ENCODE measurements around the gene TBC1D10A.

TBC1D10A gene, protein sequence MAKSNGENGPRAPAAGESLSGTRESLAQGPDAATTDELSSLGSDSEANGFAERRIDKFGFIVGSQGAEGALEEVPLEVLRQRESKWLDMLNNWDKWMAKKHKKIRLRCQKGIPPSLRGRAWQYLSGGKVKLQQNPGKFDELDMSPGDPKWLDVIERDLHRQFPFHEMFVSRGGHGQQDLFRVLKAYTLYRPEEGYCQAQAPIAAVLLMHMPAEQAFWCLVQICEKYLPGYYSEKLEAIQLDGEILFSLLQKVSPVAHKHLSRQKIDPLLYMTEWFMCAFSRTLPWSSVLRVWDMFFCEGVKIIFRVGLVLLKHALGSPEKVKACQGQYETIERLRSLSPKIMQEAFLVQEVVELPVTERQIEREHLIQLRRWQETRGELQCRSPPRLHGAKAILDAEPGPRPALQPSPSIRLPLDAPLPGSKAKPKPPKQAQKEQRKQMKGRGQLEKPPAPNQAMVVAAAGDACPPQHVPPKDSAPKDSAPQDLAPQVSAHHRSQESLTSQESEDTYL

DNA sequence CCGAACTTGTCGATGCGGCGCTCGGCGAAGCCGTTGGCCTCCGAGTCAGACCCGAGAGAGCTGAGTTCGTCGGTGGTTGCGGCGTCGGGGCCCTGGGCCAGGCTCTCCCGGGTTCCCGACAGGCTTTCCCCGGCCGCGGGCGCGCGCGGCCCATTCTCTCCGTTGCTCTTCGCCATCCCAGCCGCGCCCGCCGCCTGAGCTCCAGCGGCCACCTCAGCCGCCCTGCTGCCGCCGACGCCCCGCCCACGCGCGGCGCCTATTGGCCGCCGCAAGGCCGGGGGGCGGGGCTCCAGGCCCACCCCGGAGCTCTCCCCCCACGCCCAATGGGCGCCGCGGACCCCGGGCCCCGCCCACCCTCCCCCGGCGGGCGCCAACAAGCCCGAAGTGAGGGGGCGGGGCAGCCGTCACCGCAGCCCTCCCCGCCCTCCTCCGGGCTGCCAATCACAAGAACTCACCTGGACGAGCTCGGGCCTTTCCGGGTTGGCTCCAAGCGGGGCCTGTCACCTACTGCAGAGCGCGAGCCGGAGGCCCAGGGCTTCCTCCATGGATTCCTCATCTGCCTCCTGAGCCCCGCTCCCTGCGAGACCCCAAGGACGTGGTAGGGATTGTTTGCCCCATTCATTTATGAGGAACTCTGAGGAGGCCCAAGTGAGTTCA is at the start of gene TBC1D10A:
Gene TBC1D10A (minus strand): TSS at position 236 of the 657 bp plus-strand sequence. CDS start 60 bp downstream, at position 176.
- DNase-seq, result peak; percentile 52

DNA sequence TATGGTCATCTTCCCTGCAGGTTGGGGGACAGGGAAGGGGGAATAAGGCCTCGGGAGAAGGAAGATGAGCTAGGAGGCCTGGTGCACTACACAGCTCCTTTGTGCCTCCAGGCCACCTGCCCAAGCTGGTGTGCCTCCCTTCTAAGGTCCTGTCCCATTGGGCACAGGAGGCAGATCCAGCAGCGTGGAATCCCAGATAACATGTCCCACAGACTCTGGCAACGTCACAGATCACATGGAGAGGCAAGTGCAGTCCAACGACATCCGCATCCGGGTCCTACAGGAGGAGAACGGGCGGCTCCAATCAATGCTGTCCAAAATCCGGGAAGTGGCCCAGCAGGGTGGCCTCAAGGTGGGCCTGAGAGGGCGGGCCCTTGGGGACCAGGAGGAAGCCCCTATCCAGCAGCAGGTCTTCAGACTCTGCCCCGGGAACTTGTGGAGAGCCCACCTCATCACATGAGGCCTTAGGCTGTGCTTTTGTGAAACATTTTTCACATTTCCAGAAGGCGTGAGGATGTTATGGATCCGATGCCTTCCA is 48.6 kb upstream of the TBC1D10A start:
- no peak for DNase-seq

DNA sequence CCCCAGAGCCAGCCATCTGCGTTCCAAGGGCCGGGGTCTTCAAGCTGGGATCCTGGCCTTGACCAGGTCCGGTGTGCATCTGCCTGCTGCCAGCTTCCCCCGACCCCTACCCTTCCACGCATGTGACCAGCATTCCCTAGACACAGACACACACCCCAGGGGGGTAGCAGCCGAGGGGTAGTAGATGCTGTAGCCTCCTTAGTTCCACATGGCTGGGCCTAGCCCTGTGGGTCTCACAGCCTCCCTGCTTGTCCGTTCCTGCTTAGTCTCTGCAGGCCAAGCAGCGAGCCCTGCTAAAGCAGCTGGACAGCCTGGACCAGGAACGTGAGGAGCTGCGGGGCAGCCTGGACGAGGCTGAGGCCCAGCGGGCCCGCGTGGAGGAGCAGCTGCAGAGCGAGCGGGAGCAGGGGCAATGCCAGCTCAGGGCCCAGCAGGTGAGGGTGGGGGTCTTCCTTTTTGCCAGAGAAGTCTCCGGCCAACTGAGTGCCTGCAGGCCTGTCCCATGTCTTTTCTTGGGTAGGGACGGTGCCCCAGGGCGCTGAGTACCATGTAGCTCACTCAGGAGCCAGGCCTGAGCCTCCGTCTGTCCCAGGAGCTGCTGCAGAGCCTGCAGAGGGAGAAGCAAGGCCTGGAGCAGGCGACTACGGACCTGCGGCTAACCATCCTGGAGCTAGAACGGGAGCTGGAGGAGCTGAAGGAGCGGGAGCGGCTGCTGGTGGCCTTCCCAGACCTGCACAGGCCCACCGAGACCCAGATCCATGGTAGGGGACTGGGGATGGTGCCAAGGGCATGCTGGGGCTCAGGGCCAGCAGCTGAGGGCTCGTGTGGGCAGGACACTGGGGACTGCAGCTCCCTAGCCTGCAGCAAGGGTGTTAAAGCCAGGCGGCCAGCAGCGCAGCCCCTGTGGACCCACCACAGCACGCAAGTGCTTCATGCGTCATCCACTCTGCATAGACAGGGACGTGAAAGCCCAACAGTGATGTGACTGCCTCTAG is 46.9 kb upstream of the TBC1D10A start:
- no peak for DNase-seq

DNA sequence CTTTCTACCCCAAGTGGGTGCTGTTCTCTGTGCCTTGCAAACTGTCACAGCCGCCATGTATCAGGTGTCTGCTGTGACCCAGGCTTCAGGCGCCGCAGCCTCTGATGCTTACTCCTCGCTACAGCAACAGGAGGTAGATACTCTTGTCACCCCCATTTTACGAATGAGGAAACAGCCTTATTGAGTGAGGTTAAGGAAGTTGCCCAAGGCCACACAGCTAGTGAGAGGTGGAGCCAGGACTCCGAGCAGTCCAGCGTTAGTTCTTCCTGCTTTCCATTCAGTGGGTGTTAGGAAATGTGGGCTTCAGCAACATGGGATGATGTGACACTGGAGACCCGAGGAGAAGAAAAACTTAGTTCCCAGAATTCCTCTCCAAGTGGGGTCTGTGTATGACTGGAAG is 46.2 kb upstream of the TBC1D10A start:
- no peak for DNase-seq

DNA sequence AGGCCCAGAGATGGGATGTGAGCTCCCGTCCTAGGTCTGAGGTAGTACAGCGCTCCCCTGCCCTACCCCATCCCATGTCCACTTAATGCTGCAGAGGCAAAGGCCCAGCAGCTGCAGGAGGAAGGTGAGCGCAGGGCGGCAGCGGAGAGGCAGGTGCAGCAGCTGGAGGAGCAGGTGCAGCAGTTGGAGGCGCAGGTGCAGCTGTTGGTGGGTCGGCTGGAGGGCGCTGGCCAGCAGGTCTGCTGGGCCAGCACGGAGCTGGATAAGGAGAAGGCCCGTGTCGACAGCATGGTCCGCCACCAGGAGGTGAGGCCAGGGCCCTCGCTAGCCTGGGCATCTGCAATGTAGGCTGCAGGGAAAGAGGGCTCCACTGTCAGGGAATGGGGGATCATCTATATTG is 45.2 kb upstream of the TBC1D10A start:
- DNase-seq, result no peak

DNA sequence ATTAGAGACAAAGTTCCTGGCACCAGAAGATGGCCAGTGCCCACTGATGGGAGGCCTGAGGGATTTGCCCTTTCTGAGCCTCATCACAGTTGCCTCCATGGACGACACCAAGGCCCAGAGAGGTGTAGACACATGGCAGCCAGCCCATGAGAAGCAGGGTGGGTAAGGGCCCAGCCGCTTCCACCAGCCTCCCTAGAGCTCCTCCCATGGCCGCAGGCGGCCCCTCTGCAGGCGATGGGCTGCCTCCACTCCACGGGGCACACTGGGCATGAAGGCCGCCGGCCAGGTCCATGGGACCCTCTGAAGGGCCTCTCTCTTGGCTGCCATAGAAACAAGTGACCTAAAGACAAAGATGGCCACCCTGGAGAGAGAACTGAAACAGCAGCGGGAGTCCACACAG is 44.6 kb upstream of the TBC1D10A start:
- no peak for DNase-seq

DNA sequence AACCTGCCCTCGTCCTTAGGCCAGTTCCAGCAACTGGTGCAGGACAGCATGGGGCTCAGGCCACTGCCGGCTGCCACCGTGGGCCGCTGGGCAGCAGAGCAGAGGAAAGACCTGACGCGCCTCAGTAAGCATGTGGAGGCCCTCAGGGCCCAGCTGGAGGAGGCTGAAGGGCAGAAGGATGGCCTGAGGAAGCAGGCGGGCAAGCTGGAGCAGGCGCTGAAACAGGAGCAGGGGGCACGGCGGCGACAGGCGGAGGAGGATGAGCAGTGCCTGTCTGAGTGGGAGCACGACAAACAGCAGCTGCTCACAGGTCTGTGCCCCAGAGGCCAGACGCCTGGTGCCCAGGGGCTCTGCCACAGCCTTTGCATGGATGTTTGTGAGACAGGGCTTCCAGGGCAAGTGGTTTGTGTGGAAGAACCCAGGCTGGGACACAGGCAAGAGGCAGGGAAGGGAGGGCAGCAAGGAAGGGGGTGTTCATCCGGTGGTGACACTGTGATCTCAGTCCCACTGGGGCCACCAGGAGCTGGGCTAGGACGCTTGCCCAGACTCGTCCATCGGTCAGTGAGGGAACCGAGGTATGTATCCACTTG is 44.0 kb upstream of the TBC1D10A start:
- no peak for DNase-seq

DNA sequence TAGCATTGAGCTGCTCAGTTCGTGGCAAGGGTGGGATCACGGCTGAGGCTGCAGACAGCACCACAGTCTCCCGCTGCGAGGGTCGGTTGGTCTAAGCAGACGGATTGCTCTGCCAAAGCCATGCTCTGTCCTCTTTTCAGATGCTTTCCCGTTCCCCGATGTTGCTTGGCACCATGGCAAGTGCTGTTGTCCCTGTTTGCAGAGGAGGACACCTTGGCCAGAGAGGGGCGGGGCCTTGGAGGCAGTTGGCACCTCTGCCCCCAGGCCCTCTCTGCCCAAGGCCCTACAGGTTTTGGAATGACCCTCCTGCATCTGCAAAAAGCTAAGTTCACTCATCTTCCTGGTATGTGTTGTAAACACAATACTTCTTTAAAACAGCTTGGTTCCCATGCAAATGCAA is 41.7 kb upstream of the TBC1D10A start:
- DNase-seq, result no peak

DNA sequence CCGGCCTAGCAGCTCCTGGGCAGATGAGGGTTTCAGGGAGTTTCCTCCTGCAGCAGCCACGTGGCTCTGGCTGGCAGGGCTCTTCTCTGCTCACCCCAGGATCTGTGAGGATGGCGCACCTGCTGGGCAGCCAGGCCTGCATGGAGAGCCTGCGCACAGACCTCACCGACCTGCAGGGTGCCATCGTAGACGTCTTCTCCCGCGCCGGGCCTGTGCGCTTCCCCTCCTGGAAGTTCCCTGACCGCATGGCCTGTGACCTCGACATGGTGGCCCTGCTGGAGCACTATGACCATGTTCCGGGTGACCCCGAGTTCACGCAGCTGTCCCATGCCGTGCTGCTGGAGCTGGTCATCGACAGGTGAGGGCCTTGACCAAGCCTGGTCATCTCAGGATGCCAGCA is 39.1 kb upstream of the TBC1D10A start:
- DNase-seq, result no peak

DNA sequence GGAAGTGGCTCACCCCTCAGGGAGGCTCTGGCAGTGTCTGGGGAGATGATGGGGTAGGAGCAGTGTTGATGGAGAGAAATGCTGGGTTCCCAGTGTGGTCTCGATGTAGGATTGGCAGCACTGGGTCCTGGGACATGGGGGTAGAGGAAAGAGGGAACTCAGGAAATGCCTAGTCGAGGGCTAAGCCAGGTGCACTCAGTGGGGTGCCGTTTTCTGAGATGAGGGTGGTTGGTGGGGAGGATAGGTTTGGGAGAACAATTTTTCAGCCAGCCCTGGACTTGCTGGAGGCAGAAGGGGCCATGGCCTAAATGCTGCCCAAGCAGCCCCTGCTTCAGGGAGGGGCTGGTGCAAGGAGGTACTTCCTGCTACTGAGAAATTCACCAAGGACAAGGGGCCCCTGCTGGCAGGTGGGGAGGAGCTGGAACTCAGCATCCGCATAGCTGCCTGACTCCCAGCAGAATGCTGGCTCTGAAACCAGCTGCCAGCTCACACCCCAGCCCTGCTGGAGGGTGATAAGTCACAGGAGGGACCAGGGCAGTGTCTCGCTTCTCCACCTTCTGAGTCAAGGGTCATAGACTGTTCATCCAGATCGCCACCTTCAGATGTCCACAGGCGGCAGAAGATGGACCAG is 36.0 kb upstream of the TBC1D10A start:
- DNase-seq, result no peak

DNA sequence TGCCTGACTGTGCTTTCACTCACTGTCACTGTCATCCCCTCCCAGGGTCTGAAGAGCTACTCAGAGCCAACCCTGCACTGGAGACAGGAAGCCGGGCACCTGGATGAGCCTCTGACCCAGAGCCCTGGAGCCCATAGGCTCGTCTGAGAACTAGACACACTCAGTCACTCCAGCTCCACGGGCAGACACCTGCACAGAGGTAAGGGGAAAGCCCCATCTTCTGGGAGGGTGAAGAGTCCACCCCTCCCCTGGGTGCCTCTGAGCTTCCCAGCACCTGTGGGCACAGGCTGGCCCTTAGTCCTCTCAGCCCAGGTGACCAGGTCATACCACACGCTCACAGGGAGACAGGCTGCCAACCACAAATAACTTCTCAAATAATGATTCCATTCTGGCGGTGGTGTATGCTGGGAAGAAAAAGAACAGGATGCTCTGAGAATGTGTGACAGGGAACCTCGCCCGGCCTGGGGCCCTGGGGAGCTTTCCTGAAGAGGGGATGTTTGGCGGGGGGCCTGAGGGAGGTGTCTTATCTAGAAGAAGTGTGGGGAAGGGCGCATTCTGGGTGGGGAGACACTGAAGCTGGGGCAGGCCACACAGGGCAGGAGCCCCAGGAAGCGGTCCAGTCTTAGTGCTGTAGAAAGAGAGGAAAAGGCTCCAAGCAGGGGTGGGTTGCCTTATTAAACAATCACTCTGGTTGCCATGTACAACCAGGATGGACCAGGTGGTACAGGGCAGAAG is 35.3 kb upstream of the TBC1D10A start:
- no peak for DNase-seq

DNA sequence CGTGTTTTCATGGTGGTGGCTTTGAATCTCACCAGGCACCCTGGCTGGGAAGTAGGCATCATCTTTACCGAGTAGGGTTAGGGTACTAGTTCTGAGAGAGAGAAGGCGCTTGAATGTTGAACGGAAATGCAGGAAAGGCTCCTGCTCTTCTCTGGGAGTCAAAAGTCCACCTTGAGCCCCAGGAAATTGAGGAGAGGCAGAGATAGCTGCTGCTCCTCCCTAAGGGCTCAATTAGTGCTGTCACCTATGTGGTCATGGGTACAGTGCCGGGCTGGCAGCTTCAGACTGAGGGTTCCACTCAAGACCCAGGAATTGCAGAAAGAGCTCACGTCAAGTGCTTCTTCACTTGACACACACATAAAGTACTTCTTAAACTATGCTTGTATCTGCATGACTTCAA is 31.8 kb upstream of the TBC1D10A start:
- DNase-seq, result no peak

DNA sequence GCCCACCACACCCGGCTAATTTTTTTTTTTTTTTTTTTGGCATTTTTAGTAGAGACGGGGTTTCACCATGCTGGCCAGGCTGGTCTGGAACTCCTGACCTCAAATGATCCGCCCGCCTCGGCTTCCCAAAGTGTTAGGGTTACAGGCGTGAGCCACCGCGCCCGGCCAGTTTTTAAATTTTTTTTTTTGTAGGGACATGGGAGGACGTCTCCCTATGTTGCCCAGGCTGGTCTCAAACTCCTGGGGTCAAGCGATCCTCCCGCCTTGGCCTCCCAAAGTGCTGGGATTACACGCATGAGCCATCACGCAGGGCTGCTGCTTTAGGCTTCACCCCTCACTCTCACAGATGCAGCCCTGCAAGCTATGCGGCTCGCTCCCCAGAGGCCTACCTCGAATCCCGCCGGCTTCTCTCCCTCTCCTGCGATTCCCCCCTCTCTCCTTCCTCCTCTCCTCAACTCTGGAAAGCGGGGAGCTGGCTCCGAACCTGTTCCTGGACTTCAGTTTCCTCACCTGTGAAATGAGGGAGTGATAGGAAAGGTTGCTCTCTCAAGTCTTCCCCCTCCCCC is 31.0 kb upstream of the TBC1D10A start:
- no peak for DNase-seq

DNA sequence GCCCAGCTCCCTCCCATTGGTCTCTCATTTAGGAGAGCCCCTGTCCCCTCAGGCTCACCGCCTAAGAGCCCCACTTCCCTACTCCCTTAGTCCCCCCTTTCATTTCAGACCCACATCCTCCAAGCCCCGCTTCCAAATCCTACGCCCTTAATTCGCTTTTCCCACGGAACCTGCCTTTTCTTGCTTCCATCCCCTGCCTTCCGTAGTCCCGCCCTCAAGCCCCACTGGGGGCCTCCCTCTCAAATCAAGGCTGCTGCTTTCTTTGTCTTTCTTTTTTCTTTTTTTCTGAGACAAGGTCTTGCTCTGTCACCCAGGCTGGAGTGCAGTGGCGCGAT is 30.5 kb upstream of the TBC1D10A start:
- DNase-seq, result no peak

DNA sequence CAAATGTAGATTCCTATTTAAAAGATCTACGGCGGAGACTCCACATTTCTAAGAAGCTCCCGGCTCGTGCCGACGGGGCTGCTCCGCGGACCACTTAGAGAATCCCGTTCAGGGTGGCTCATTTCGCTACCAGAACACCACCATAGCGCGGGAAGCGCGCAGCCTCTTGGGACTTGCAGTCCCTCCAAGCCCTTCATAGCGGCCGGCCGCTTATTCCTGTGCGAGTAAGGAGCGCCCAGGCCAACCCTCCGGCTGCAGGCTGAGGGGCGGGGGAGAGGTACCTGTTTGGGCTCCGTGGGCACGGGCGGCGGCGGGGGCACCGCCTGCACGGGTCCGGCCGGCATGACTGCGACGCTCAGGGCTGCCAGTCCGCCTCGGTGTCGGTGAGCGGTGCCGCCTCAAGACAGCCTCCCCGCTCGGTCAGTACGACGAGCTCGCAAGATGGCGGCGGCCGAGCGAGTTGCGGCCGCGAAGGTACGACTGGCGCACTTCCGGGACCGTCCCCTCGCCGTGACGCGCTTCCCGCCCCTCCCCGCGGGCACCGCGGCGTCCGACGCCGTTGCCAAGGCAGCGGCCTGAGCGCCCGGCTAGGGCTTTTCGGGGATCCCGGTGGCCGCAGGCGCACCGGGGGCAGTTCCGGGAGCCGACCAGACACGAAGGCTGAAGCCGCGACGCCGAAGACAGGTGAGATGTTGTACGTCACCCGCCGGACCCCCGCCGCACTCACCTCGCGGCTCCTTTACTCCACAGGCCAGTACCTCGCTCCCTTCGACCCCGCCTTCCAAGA is 29.9 kb upstream of the TBC1D10A start, which contains the start of the genes CCDC157 and SF3A1:
Gene CCDC157 (plus strand): TSS at position 559 of the 787 bp plus-strand sequence. CDS start 8,994 bp downstream, outside the sequence.
Gene SF3A1 (minus strand): TSS at position 446 of the 787 bp plus-strand sequence. CDS start 102 bp downstream, at position 344.
- peak; percentile 19 for DNase-seq

DNA sequence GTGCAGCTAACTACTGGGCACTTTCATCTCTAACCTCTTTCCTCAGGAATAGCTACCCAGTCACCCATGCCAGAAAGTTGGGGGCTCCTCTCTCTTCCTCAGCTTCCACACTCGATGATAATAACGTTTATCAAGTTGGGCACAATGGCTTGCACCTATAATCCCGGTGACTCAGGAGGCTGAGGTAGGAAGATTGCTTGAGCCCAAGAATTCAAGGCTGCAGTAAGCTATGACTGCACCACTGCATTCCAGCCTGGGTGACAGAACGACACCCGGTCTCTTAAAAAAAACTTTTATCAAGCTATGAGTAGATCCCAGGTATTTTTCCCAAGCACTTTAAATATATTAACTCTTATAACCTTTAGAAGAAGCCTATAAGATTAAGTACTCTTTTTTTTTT is 27.9 kb upstream of the TBC1D10A start:
- no peak for DNase-seq

DNA sequence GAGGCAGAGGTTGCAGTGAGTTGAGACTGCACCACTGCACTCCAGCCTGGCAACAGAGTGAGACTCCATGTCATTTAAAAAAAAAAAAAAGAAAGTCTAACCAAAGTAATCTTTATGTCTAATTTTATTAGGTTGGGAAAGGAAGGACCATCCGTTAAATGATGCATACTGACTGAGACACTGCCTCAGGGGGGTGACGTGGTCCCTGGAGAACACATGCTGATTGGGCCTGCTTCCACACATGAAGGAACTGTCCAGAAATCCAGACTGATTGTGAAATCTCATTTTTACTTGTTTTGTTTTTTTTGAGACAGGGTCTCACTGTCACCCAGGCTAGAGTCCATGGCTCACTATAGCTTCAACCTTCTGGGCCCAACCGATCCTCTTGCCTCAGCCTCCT is 24.5 kb upstream of the TBC1D10A start:
- DNase-seq, result no peak

DNA sequence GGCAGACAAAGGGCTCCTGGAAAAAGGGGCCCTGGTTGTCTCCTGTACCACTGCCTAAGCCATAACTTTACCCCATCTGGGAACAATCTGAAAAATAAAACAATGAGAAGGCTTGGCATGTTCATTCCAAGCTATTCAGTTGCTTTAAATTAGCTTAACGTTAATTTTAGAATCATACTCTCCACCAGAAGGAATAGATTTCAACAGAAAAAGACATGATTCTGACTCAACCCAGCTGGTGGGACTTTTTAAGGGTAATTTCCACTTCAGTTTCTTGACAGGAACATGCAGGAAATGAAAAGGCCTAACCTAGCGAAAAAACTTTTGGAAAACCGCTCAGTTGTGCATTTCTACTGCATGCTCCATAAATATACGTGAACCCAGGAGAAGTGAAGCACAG is 22.1 kb upstream of the TBC1D10A start:
- no peak for DNase-seq

DNA sequence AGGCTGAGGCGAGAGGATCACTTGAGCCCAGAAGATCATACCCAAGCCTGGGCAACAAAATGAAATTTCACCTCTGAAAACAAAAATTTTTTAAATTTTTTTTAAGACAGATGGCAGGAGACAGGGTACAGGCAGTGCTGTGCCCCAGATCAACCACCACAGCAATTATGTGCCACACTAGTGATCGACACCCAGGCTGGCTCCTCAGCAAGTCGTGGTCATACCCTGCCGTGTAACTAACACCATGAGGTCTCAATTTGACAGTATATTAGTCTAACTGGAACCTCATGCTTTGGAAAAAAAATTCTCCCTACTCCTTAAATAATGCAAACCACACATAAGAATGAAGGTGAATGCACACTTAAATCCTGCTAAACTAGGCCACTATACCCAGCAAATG is 21.7 kb upstream of the TBC1D10A start:
- DNase-seq, result no peak
